K562 (cell line): ENCODE data around the gene EXOG. TPM values are rescaled to one million over a fixed set of nuclear protein-coding genes. Genes with fewer than 3 reads are reported as not detected.

Experiments used
- ATAC-seq: fragments of 200-7000 bp; cut with Tn5 transposase; 3 replicates; pipeline ENCODE4 v1.9.1; 2020; ENCODE audit warnings: moderate library complexity
- BruUV-seq: library from RNA; stranded (reverse); fragments of 400-500 nt; replicated peaks from 2 replicates; lab custom pipeline; 2021; lab: Mats Ljungman, UMichigan
- CTCF ChIA-PET: fragments of 300-600 bp; formaldehyde crosslinking; extraction: SDS; loops from one replicate; lab custom pipeline; 2021; ENCODE audit warnings: low intra/inter-chr PET ratio; lab: Yijun Ruan, JAX
- POLR2A ChIA-PET: fragments of 300-600, 350-650 bp; sonication (Branson Sonifier 250); formaldehyde crosslinking; extraction: SDS; loops from one replicate; lab custom pipeline; 2021; ENCODE audit warnings: antibody characterized with exemption, inconsistent platforms; lab: Yijun Ruan, JAX
- DNase-seq, 4 experiments: peaks; one replicate each; pipeline versions ENCODE4 v3.0.0 to v3.0.0-alpha.2; 2011 to 2018; ENCODE audit warnings: low spot score in 3 of 4, mixed read lengths in 3 of 4; ENCODE audit errors: extremely low read depth in 1 of 4
- FAIRE-seq: peaks from 2 replicates; lab custom pipeline; 2011; peaks lifted over from hg19 to GRCh38; lab: Jason Lieb, UNC
- H2AFZ ChIP-seq: 2 replicates; pipeline ENCODE4 v1.6.0; 2011; ENCODE audit warnings: low read depth, low read length, control low read depth, inconsistent platforms
- H3K27ac ChIP-seq: fragments of 200-600 bp; 3 replicates; pipeline ENCODE4 v1.8.0; 2011; ENCODE audit warnings: low read depth, mild to moderate bottlenecking, control low read depth, inconsistent platforms, low read length, moderate library complexity, mixed read lengths; ENCODE audit errors: extremely low read depth
- H3K27me3 ChIP-seq, 2 experiments: fragments of 300-600 bp in 1 of 2; 2 replicates in 1 of 2; 3 replicates in 1 of 2; pipeline versions ENCODE4 v1.6.0 to v1.8.0; 2011; ENCODE audit warnings: inconsistent platforms in 2 of 2, low read length in 2 of 2, mild to moderate bottlenecking in 1 of 2, mixed read lengths in 1 of 2, moderate library complexity in 1 of 2; ENCODE audit not compliant: control insufficient read depth in 2 of 2, insufficient read depth in 2 of 2
- H3K36me3 ChIP-seq: fragments of 300-600 bp; 3 replicates; pipeline ENCODE4 v1.8.0; 2011; ENCODE audit warnings: mild to moderate bottlenecking, low read length, inconsistent platforms; ENCODE audit not compliant: control insufficient read depth, insufficient read depth
- H3K4me1 ChIP-seq, 2 experiments: fragments of 200-600 bp in 1 of 2; replicated peaks in 1 of 2; 2 replicates in 1 of 2; 3 replicates in 1 of 2; pipeline versions ENCODE4 v1.5.1 to v1.8.0; 2011; ENCODE audit warnings: inconsistent platforms in 2 of 2, low read length in 2 of 2, mild to moderate bottlenecking in 1 of 2, mixed read lengths in 1 of 2, moderate library complexity in 1 of 2; ENCODE audit not compliant: control insufficient read depth in 2 of 2, insufficient read depth in 2 of 2
- H3K4me2 ChIP-seq: 2 replicates; pipeline ENCODE4 v1.6.1; 2011; ENCODE audit warnings: low read length, control low read depth, inconsistent platforms, mixed read lengths; ENCODE audit not compliant: insufficient read depth
- H3K4me3 ChIP-seq: fragments of 200-600 bp; sonication (generic), shearing (Covaris generic); 2 replicates; pipeline ENCODE4 v1.5.1; 2016; ENCODE audit warnings: control low read depth, inconsistent platforms
- H3K79me2 ChIP-seq: fragments of 200-600 bp; 3 replicates; pipeline ENCODE4 v1.8.0; 2011; ENCODE audit warnings: low read length, inconsistent platforms; ENCODE audit not compliant: control insufficient read depth, insufficient read depth
- H3K9ac ChIP-seq, 2 experiments: 2 replicates each; pipeline versions ENCODE4 v1.6.0 to v1.6.1; 2011; ENCODE audit warnings: low read depth in 2 of 2, low read length in 2 of 2, control low read depth in 1 of 2, inconsistent platforms in 1 of 2, mild to moderate bottlenecking in 1 of 2, mixed read lengths in 1 of 2; ENCODE audit not compliant: insufficient read depth in 1 of 2
- H3K9me1 ChIP-seq: one replicate; pipeline ENCODE4 v1.6.0; 2011; ENCODE audit warnings: inconsistent platforms, mild to moderate bottlenecking, low read length, moderate library complexity; ENCODE audit not compliant: control insufficient read depth, insufficient read depth
- H3K9me3 ChIP-seq: replicated peaks from 2 replicates; pipeline ENCODE4 v1.5.1; 2011; ENCODE audit warnings: low read depth, low read length, inconsistent platforms; ENCODE audit not compliant: control insufficient read depth, insufficient read depth
- H4K20me1 ChIP-seq: replicated peaks from 2 replicates; pipeline ENCODE4 v1.6.1; 2011; ENCODE audit warnings: low read length, inconsistent platforms, mixed read lengths; ENCODE audit not compliant: control insufficient read depth, insufficient read depth
- GATAD2A ChIP-seq: fragments of 450-650 bp; IDR thresholded peaks from 2 replicates; pipeline ENCODE4 v1.6.1; 2017
- HMBOX1 ChIP-seq: sonication (generic); IDR thresholded peaks from 2 replicates; pipeline ENCODE4 v1.6.1; 2016
- MEIS2 ChIP-seq: fragments of 450-650 bp; IDR thresholded peaks from 2 replicates; pipeline ENCODE4 v1.6.1; 2014; ENCODE audit warnings: mild to moderate bottlenecking; ENCODE audit not compliant: partially characterized antibody
- MIER1 ChIP-seq: fragments of 450-650 bp; IDR thresholded peaks from 2 replicates; pipeline ENCODE4 v1.6.1; 2016; ENCODE audit warnings: antibody characterized with exemption, mild to moderate bottlenecking, low read depth
- NFIC ChIP-seq: fragments of 450-650 bp; IDR thresholded peaks from 2 replicates; pipeline ENCODE4 v1.6.1; 2017; ENCODE audit warnings: mild to moderate bottlenecking, inconsistent platforms
- TCF7L2 ChIP-seq: fragments of 150-350 bp; IDR thresholded peaks from 2 replicates; pipeline ENCODE4 v1.6.1; 2016; ENCODE audit warnings: low read depth, mild to moderate bottlenecking, low read length, moderate library complexity
- WGBS: fragments of 100-300 bp; shearing (Covaris generic); methylation state at CpG from one replicate; pipeline ENCODE4 v1.1.6; 2016; ENCODE audit warnings: low coverage, mixed read lengths; ENCODE audit not compliant: insufficient coverage; ENCODE audit errors: missing lambda C conversion rate; 5-methylcytosine and 5-hydroxymethylcytosine counted together
- in situ Hi-C: fragments of 300-500 bp; cut with MboI; formaldehyde crosslinking; loops from 4 replicates; pipeline ENCODE4 v1.15.0; 2018; ENCODE audit warnings: inconsistent platforms, mixed read lengths
- intact Hi-C: fragments of 100-400 bp; cut with micrococcal nuclease; formaldehyde crosslinking; loops from 2 replicates; pipeline ENCODE4 v1.14.2; 2022
- polyA plus RNA-seq, 8 experiments: library from polyadenylated mRNA; depleted of rRNA in 4 of 8; stranded (reverse) in 5 of 8; unstranded in 3 of 8; fragments of >200 nt; fragmentation: Nextera tagmentation in 2 of 8; fragmentation: Illumina TruSeq in 1 of 8; extraction: Ambion mirVana in 2 of 8; extraction: Trizol in 1 of 8; gene quantifications; 2 replicates each; pipeline versions ENCODE4 v1.2.1 to v1.2.3, GENCODE V29; 2011 to 2014; ENCODE audit warnings: inconsistent platforms in 1 of 8, missing spikeins in 1 of 8
- total RNA-seq, 7 experiments: library from RNA; depleted of rRNA in 6 of 7; stranded (reverse); fragments of >200 nt in 6 of 7; fragmentation: Illumina TruSeq in 2 of 7; extraction: Trizol in 2 of 7; gene quantifications; 2 replicates each; pipeline versions ENCODE4 v1.2.1 to v1.2.3, GENCODE V29; 2011 to 2021; ENCODE audit warnings: low replicate concordance in 1 of 7

EXOG gene
- total and polyA plus RNA-seq, 9 of the 15 experiments (the other 6 are each of a cell fraction or from before 2014, with no cell fraction given) = 10.8 to 21.7 (median 14.8) TPM

GRCh38 chr3:38511546-38511945 lies 15.4 kb downstream of the EXOG start (continued):
- TF ChIP-seq HMBOX1 (peak; percentile 74; the same call in 1 of the 2 replicates), GATAD2A (no peak), MEIS2 (peak; percentile 74), TCF7L2 (no peak)
- TF ChIP-seq, all 486 proteins: peak for 4

- TF ChIP-seq MIER1 (no peak), NFIC (peak; percentile 44; the same call in 1 of the 2 replicates)
- Histone ChIP-seq H3K79me2 (no peaks in the 10 kb centered on the region), H2AFZ (no peak overlapping the region), H3K9me3 (no peaks in the 10 kb centered on the region), H3K36me3 (peaks cover 15% of the 10 kb centered on the region; the same call in 2 of the 3 replicates), H3K27me3 (no peaks in the 10 kb centered on the region), H3K4me2 (no peak overlapping the region), H3K9ac (peak overlapping the region in 1 of 2 experiments; percentile 31; a peak in 1 of 4 replicates), H4K20me1 (no peaks in the 10 kb centered on the region), H3K4me3 (no peak overlapping the region), H3K27ac (no peak overlapping the region), H3K4me1 (no peaks in the 10 kb centered on the region), H3K9me1 (no peaks in the 10 kb centered on the region)
- DNase-seq (no peak), FAIRE-seq (no peak), ATAC-seq (no peak)
- WGBS = 82% methylated on average over 7 of the region's 7 CpGs
- in situ Hi-C loops (no loop called here), intact Hi-C loops (no loop called here)
- BruUV-seq = no TSS peak
- ChIA-PET CTCF (no interaction called here), POLR2A (interaction anchor here (0.7 to 1.2 kb wide), 2 partner anchors 96 to 153 kb away, joined by 3 read pairs; no protein-coding TSS in a partner anchor)
Measured at GRCh38 chr3:38515367-38515766, 19.2 kb downstream of the EXOG start.
